Osteocyte (in vitro differentiated cells): Measurements from ENCODE around the gene REM2. TPM values are rescaled to one million over a fixed set of nuclear protein-coding genes. Genes with fewer than 3 reads are reported as not detected.
"Not testable (repeated sequence)": the region's sequence is repeated elsewhere in the genome, so short reads cannot be mapped to it uniquely, and the experiment has no call there.

ENCODE experiments used
- DNase-seq: peaks from one replicate; pipeline ENCODE4 v3.0.0; 2021; ENCODE audit warnings: mixed read lengths; ENCODE audit not compliant: unreplicated experiment; ENCODE audit errors: extremely low spot score
- H3K27ac Mint-ChIP-seq: one replicate; pipeline ENCODE4 v1.8.0; 2021; ENCODE audit warnings: mild to moderate bottlenecking, mixed read lengths; ENCODE audit not compliant: unreplicated experiment
- H3K27me3 Mint-ChIP-seq: one replicate; pipeline ENCODE4 v1.8.0; 2021; ENCODE audit warnings: mixed read lengths; ENCODE audit not compliant: unreplicated experiment
- H3K36me3 Mint-ChIP-seq: one replicate; pipeline ENCODE4 v1.8.0; 2021; ENCODE audit warnings: mixed read lengths; ENCODE audit not compliant: unreplicated experiment
- H3K4me1 Mint-ChIP-seq: one replicate; pipeline ENCODE4 v1.8.0; 2021; ENCODE audit warnings: mixed read lengths; ENCODE audit not compliant: unreplicated experiment
- H3K4me3 Mint-ChIP-seq: one replicate; pipeline ENCODE4 v1.8.0; 2021; ENCODE audit warnings: mild to moderate bottlenecking, moderate library complexity, mixed read lengths; ENCODE audit not compliant: unreplicated experiment
- H3K9me3 Mint-ChIP-seq: one replicate; pipeline ENCODE4 v1.8.0; 2021; ENCODE audit warnings: mixed read lengths; ENCODE audit not compliant: unreplicated experiment
- total RNA-seq: library from RNA; stranded (reverse); gene quantifications from 2 replicates; pipeline ENCODE4 v1.2.1, GENCODE V29; 2021
- TF ChIP-seq, protein P1 (sequence below): fragments of 200-600 bp; sonication (generic); IDR thresholded peaks from 2 replicates; pipeline ENCODE4 v1.5.0; 2021; ENCODE audit warnings: antibody characterized with exemption, mild to moderate bottlenecking, moderate library complexity

REM2 gene
- total RNA-seq, 1 donor from 2014 or later, result 0.35 TPM

DNA sequence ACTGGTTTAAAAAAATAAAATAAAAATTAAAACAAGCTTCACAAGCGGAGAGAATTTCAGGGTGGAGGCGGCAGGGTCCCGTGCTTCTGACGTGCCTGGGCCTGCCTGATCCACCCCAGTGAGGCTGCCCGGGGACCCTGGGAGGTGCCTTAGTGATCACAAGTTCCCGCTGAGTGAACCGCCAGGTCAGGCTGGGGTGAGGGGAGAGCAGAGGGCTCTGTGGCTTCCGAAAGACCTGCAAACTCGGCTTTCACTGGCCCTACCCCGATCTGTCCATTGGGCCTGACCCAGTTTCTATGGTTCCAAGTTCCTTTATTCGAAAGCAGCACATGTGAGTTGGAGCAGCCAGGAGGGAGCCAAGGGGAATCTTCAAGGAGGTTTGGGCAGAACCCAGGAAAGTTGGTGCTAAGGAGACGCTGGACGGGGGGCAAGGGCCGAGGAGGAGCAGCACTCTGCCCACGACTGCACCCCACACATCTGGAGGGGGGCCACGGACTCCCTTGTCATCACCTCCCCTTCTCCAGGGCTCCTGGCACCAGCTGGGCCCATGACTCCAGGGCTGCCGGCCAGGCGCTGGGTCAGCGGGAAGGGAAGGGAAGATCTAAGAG is 33.7 kb upstream of the REM2 start:
- Mint-ChIP-seq H3K9me3 (no peaks in the 10 kb centered on the region), H3K27ac (peak overlapping the region; percentile 96), H3K4me1 (peaks cover 78% of the 10 kb centered on the region), H3K27me3 (no peaks in the 10 kb centered on the region), H3K36me3 (peaks cover 25% of the 10 kb centered on the region), H3K4me3 (no peak overlapping the region)
- DNase-seq, result no peak
- TF ChIP-seq, protein P1, sequence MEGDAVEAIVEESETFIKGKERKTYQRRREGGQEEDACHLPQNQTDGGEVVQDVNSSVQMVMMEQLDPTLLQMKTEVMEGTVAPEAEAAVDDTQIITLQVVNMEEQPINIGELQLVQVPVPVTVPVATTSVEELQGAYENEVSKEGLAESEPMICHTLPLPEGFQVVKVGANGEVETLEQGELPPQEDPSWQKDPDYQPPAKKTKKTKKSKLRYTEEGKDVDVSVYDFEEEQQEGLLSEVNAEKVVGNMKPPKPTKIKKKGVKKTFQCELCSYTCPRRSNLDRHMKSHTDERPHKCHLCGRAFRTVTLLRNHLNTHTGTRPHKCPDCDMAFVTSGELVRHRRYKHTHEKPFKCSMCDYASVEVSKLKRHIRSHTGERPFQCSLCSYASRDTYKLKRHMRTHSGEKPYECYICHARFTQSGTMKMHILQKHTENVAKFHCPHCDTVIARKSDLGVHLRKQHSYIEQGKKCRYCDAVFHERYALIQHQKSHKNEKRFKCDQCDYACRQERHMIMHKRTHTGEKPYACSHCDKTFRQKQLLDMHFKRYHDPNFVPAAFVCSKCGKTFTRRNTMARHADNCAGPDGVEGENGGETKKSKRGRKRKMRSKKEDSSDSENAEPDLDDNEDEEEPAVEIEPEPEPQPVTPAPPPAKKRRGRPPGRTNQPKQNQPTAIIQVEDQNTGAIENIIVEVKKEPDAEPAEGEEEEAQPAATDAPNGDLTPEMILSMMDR, result no peak

DNA sequence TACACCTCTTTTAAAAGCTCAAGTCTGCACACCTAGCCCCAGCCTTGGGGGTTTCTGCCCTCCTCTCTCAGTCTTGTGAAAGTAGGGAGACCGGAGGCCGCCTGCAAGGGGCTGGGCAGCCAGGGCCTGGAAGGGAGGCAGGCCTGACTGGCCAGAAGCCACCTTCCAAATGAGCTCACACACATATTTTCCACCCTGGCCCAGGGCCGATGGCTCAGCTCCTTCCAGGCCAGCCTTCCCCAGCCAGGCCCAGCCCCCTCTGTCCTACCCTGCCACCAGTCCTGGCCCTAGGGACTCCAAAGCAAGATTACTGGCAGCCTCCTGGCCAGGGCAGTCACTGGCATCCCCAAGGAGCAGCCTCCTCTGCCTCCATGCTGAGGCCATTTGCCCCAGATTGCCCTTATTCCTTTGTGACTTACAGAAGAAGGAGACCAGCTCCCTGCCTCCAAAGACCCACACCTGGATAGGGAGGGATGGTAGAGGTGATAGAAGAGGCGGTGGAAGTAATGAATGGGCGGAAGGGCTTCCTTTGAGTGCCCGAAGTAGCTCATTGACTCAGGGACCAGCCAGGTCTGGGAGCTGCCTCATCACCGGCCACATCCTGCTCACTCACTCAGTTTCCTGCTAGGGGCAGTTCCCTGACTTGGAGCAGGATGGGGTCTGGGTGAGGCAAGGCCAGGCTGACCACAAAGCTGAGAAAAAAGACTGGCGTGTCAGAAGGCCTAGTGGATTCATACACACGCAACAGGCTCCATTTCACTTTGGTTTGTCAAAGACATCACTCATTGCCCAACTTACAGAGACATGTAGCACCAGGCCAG is 31.9 kb upstream of the REM2 start:
- peak overlapping the region; percentile 85 for H3K27ac Mint-ChIP-seq
- no peak for DNase-seq
- H3K36me3 Mint-ChIP-seq, result peaks cover 11% of the 10 kb centered on the region
- TF ChIP-seq, protein P1, result no peak
- no peak overlapping the region for H3K4me3 Mint-ChIP-seq
- no peaks in the 10 kb centered on the region for H3K9me3 Mint-ChIP-seq
- peaks cover 65% of the 10 kb centered on the region for H3K4me1 Mint-ChIP-seq
- H3K27me3 Mint-ChIP-seq, result no peaks in the 10 kb centered on the region

DNA sequence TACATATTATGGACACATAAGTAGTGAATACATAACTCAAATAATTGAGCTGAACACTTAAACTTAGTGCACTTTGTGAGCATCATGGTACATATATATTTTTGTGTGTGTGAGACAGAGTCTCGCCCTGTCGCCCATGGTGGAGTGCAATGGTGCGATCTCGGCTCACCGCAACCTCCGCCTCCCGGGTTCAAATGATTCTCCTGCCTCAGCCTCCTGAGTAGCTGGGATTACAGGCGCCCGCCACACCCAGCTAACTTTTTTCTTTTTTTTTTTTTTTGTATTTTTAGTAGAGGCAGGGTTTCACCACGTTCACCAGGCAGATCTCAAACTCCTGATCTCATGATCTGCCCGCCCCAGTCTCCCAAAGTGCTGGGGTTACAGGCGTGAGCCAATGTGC is 30.8 kb upstream of the REM2 start:
- DNase-seq, H3K36me3 Mint-ChIP-seq, H3K27me3 Mint-ChIP-seq, H3K9me3 Mint-ChIP-seq, H3K27ac Mint-ChIP-seq, H3K4me3 Mint-ChIP-seq: not testable (repeated sequence)
- H3K4me1 Mint-ChIP-seq, result peaks cover 56% of the 10 kb centered on the region

DNA sequence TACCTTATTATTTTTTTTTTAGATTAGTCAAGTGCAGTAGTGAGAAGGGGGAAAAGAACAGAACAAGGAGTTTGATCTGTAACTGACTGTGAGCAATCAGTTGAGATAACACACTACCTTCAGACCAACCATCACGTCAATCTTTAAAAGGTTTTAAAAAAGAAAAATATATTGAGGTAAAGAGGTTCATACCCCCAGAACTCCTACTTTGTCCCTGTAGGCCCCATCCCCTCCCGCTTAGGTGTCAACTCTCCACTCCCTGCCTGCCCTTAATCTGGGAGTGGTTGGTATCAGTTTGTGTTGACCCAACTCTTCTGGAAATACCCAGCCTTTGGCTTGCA is 30.5 kb upstream of the REM2 start:
- Mint-ChIP-seq H3K27me3 (no peaks in the 10 kb centered on the region), H3K27ac (peak overlapping the region; percentile 78), H3K4me3 (no peak overlapping the region), H3K9me3 (no peaks in the 10 kb centered on the region), H3K36me3 (peaks cover 5% of the 10 kb centered on the region), H3K4me1 (peaks cover 53% of the 10 kb centered on the region)
- DNase-seq, result no peak
- TF ChIP-seq, protein P1, result no peak

GRCh38 chr14:22852940-22853767 is 29.9 kb upstream of the REM2 start:
- DNase-seq, result peak; percentile 97
- TF ChIP-seq, protein P1, result peak; percentile 87
- Mint-ChIP-seq H3K36me3 (no peaks in the 10 kb centered on the region), H3K9me3 (no peaks in the 10 kb centered on the region), H3K4me3 (peak overlapping the region; percentile 68), H3K27ac (peak overlapping the region; percentile 78), H3K4me1 (peaks cover 50% of the 10 kb centered on the region), H3K27me3 (no peaks in the 10 kb centered on the region)

- H3K4me1 Mint-ChIP-seq, result peaks cover 45% of the 10 kb centered on the region
- not testable (repeated sequence) for H3K9me3 Mint-ChIP-seq, H3K36me3 Mint-ChIP-seq, H3K27me3 Mint-ChIP-seq, H3K27ac Mint-ChIP-seq, DNase-seq, H3K4me3 Mint-ChIP-seq
Observed at GRCh38 chr14:22854296-22854695, 28.7 kb upstream of the REM2 start.
